HAP-1 (cell line): Measurements from ENCODE around the gene HJV.
A peak's percentile ranks its signal among the peaks of the same experiment; 100 is the strongest.

Experiments
- DNase-seq, 2 experiments: peaks; one replicate each; pipeline ENCODE4 v3.0.0-alpha.2; 2016 to 2020; ENCODE audit warnings: low spot score in 2 of 2
- H3K27me3 ChIP-seq: fragments of 250-450 bp; sonication (Bioruptor Pico); 2 replicates; pipeline ENCODE4 v1.5.1; 2020; ENCODE audit warnings: low read depth, mild to moderate bottlenecking, moderate library complexity
- H3K36me3 ChIP-seq: fragments of 250-450 bp; sonication (Bioruptor Pico); replicated peaks from 2 replicates; pipeline ENCODE4 v1.5.1; 2020; ENCODE audit warnings: mild to moderate bottlenecking
- H3K4me1 ChIP-seq: fragments of 250-450 bp; sonication (Bioruptor Pico); 2 replicates; pipeline ENCODE4 v1.5.1; 2020; ENCODE audit warnings: mild to moderate bottlenecking
- H3K4me3 ChIP-seq: fragments of 250-450 bp; sonication (Bioruptor Pico); 2 replicates; pipeline ENCODE4 v1.5.1; 2020; ENCODE audit warnings: mild to moderate bottlenecking, moderate library complexity
- H3K9me3 ChIP-seq: fragments of 250-450 bp; sonication (Bioruptor Pico); 2 replicates; pipeline ENCODE4 v1.5.1; 2020; ENCODE audit warnings: mild to moderate bottlenecking, moderate library complexity
- in situ Hi-C: fragments of 300-500 bp; cut with MboI; formaldehyde crosslinking; loops from 3 replicates; pipeline ENCODE4 v1.14.3; 2020; ENCODE audit warnings: low sequenced_read_pairs, inconsistent platforms, mixed read lengths

Gene HJV

GRCh38 chr1:145980457-145980994, 41.0 kb downstream of the HJV start:
- 0 out of 2 replicates have a peak, but pooled peaks cover 4% of the 10 kb centered on the region for H3K36me3 ChIP-seq
- no peak for DNase-seq
- peaks cover 18% of the 10 kb centered on the region for H3K4me1 ChIP-seq
- no peaks in the 10 kb centered on the region for H3K27me3 ChIP-seq
- H3K4me3 ChIP-seq, result no peak overlapping the region
- in situ Hi-C loops, result no loop called here
- no peaks in the 10 kb centered on the region for H3K9me3 ChIP-seq

- in situ Hi-C loops, result loop anchor here (5.0 kb wide), 1 partner anchor 32 kb away; no protein-coding TSS in a partner anchor
- H3K27me3 ChIP-seq, result no peaks in the 10 kb centered on the region
- H3K4me3 ChIP-seq, result no peak overlapping the region
- DNase-seq, result no peak
- H3K36me3 ChIP-seq, result 0 out of 2 replicates have a peak, but pooled peaks cover 4% of the 10 kb centered on the region
- peaks cover 18% of the 10 kb centered on the region for H3K4me1 ChIP-seq
- no peaks in the 10 kb centered on the region for H3K9me3 ChIP-seq
These were observed 41.6 kb downstream of the HJV start for GRCh38 chr1:145979746-145980456.

- Histone ChIP-seq H3K4me1 (peaks cover 18% of the 10 kb centered on the region), H3K36me3 (0 out of 2 replicates have a peak, but pooled peaks cover 4% of the 10 kb centered on the region), H3K27me3 (no peaks in the 10 kb centered on the region), H3K9me3 (no peaks in the 10 kb centered on the region), H3K4me3 (no peak overlapping the region)
- peak; percentile 89 to 90 for DNase-seq
- in situ Hi-C loops, result loop anchor here (5.0 kb wide), 1 partner anchor 33 kb away; no protein-coding TSS in a partner anchor
These were observed 42.4 kb downstream of the HJV start for GRCh38 chr1:145978854-145979745.

GRCh38 chr1:145978471-145978853, 43.1 kb downstream of the HJV start:
- Histone ChIP-seq H3K9me3 (no peaks in the 10 kb centered on the region), H3K27me3 (no peaks in the 10 kb centered on the region), H3K36me3 (0 out of 2 replicates have a peak, but pooled peaks cover 4% of the 10 kb centered on the region), H3K4me3 (no peak overlapping the region), H3K4me1 (peaks cover 18% of the 10 kb centered on the region)
- in situ Hi-C loops, result loop anchor here (5.0 kb wide), 1 partner anchor 34 kb away; no protein-coding TSS in a partner anchor
- no peak for DNase-seq

- DNase-seq, result peak; percentile 77 to 78
- Histone ChIP-seq H3K4me3 (no peak overlapping the region), H3K27me3 (no peaks in the 10 kb centered on the region), H3K4me1 (peaks cover 18% of the 10 kb centered on the region), H3K36me3 (0 out of 2 replicates have a peak, but pooled peaks cover 4% of the 10 kb centered on the region), H3K9me3 (no peaks in the 10 kb centered on the region)
- in situ Hi-C loops, result loop anchor here (5.0 kb wide), 1 partner anchor 35 kb away; no protein-coding TSS in a partner anchor
These were observed 43.8 kb downstream of the HJV start for GRCh38 chr1:145977486-145978470.

- Histone ChIP-seq H3K4me1 (peaks cover 18% of the 10 kb centered on the region), H3K27me3 (no peaks in the 10 kb centered on the region), H3K9me3 (no peaks in the 10 kb centered on the region), H3K4me3 (no peak overlapping the region), H3K36me3 (0 out of 2 replicates have a peak, but pooled peaks cover 4% of the 10 kb centered on the region)
- DNase-seq, result no peak
- in situ Hi-C loops, result loop anchor here (5.0 kb wide), 1 partner anchor 35 kb away; no protein-coding TSS in a partner anchor
These were observed 44.5 kb downstream of the HJV start for GRCh38 chr1:145977016-145977415.

- Histone ChIP-seq H3K4me1 (peaks cover 17% of the 10 kb centered on the region), H3K36me3 (0 out of 2 replicates have a peak, but pooled peaks cover 4% of the 10 kb centered on the region), H3K27me3 (no peaks in the 10 kb centered on the region), H3K4me3 (no peak overlapping the region), H3K9me3 (no peaks in the 10 kb centered on the region)
- in situ Hi-C loops, result loop anchor here (5.0 kb wide), 1 partner anchor 37 kb away; no protein-coding TSS in a partner anchor
- no peak for DNase-seq
These were observed 46.3 kb downstream of the HJV start for GRCh38 chr1:145975216-145975615.

- no peaks in the 10 kb centered on the region for H3K27me3 ChIP-seq
- H3K36me3 ChIP-seq, result 0 out of 2 replicates have a peak, but pooled peaks cover 4% of the 10 kb centered on the region
- no peak overlapping the region for H3K4me3 ChIP-seq
- no peak for DNase-seq
- H3K9me3 ChIP-seq, result no peaks in the 10 kb centered on the region
- in situ Hi-C loops, result loop anchor here (5.0 kb wide), 2 partner anchors 38 to 77 kb away; no protein-coding TSS in a partner anchor
- H3K4me1 ChIP-seq, result peaks cover 12% of the 10 kb centered on the region
These were observed 46.8 kb downstream of the HJV start for GRCh38 chr1:145974721-145975120.

- Histone ChIP-seq H3K4me3 (no peak overlapping the region), H3K36me3 (no peaks in the 10 kb centered on the region), H3K4me1 (no peaks in the 10 kb centered on the region), H3K27me3 (no peaks in the 10 kb centered on the region), H3K9me3 (no peaks in the 10 kb centered on the region)
- in situ Hi-C loops, result loop anchor here (5.0 kb wide), 1 partner anchor 75 kb away; no protein-coding TSS in a partner anchor
- DNase-seq, result no peak
These were observed 49.0 kb downstream of the HJV start for GRCh38 chr1:145972580-145972979.
